Mesenchymal stem cell (in vitro differentiated cells and primary cell): ENCODE data around the gene APOL1.
A peak's percentile ranks its signal among the peaks of the same experiment; 100 is the strongest.

Source experiments
- DNase-seq: peaks from one replicate; pipeline ENCODE4 v3.0.0-alpha.2; 2013
- H2AFZ ChIP-seq: one replicate; pipeline ENCODE4 v1.6.1; 2013; ENCODE audit warnings: low read depth, mild to moderate bottlenecking, control low read depth, inconsistent platforms, low read length, moderate library complexity
- H2AK5ac ChIP-seq: 2 replicates; pipeline ENCODE4 v1.6.1; 2013; ENCODE audit warnings: low read length, moderate library complexity, mild to moderate bottlenecking, inconsistent platforms; ENCODE audit not compliant: severe bottlenecking
- H2BK120ac ChIP-seq: one replicate; pipeline ENCODE4 v1.6.1; 2013; ENCODE audit warnings: low read depth, mild to moderate bottlenecking, inconsistent platforms, low read length, moderate library complexity
- H2BK12ac ChIP-seq, 2 experiments: one replicate each; pipeline ENCODE4 v1.6.1; 2013; ENCODE audit warnings: inconsistent platforms in 2 of 2, low read length in 2 of 2, mild to moderate bottlenecking in 2 of 2, moderate library complexity in 2 of 2, control low read depth in 1 of 2
- H2BK15ac ChIP-seq: one replicate; pipeline ENCODE4 v1.6.1; 2013; ENCODE audit warnings: mild to moderate bottlenecking, low read depth, inconsistent platforms; ENCODE audit not compliant: poor library complexity, severe bottlenecking
- H2BK5ac ChIP-seq: 2 replicates; pipeline ENCODE4 v1.6.1; 2013; ENCODE audit warnings: low read depth, mild to moderate bottlenecking, low read length, control low read depth, inconsistent platforms; ENCODE audit not compliant: poor library complexity, severe bottlenecking
- H3K14ac ChIP-seq, 2 experiments: one replicate each; pipeline ENCODE4 v1.6.1; 2013; ENCODE audit warnings: inconsistent platforms in 2 of 2, low read length in 2 of 2, control low read depth in 1 of 2, mild to moderate bottlenecking in 1 of 2, moderate library complexity in 1 of 2
- H3K18ac ChIP-seq, 2 experiments: one replicate each; pipeline ENCODE4 v1.6.1; 2013; ENCODE audit warnings: inconsistent platforms in 2 of 2, low read length in 2 of 2, control low read depth in 1 of 2, low read depth in 1 of 2, mild to moderate bottlenecking in 1 of 2
- H3K23ac ChIP-seq, 2 experiments: one replicate each; pipeline ENCODE4 v1.6.1; 2013; ENCODE audit warnings: inconsistent platforms in 2 of 2, low read length in 2 of 2, mild to moderate bottlenecking in 2 of 2, moderate library complexity in 2 of 2, control low read depth in 1 of 2
- H3K27ac ChIP-seq: 2 replicates; pipeline ENCODE4 v1.5.1; 2013; ENCODE audit warnings: mild to moderate bottlenecking, moderate library complexity, low read length, control low read depth, inconsistent platforms; ENCODE audit not compliant: poor library complexity, severe bottlenecking
- H3K27me3 ChIP-seq, 2 experiments: 2 replicates each; pipeline versions ENCODE4 v1.6.1 to v1.7.0; 2013; ENCODE audit warnings: low read length in 2 of 2, mild to moderate bottlenecking in 2 of 2, moderate library complexity in 2 of 2, control low read depth in 1 of 2, inconsistent platforms in 1 of 2; ENCODE audit not compliant: control insufficient read depth in 1 of 2, insufficient read depth in 1 of 2
- H3K36me3 ChIP-seq, 2 experiments: 2 replicates each; pipeline versions ENCODE4 v1.6.1 to v1.7.0; 2013; ENCODE audit warnings: low read length in 2 of 2, control low read depth in 1 of 2, inconsistent platforms in 1 of 2, low read depth in 1 of 2, mild to moderate bottlenecking in 1 of 2; ENCODE audit not compliant: insufficient read depth in 2 of 2, control insufficient read depth in 1 of 2
- H3K4ac ChIP-seq, 2 experiments: one replicate each; pipeline ENCODE4 v1.6.1; 2013; ENCODE audit warnings: inconsistent platforms in 2 of 2, low read length in 2 of 2, mild to moderate bottlenecking in 2 of 2, moderate library complexity in 2 of 2, control low read depth in 1 of 2, low read depth in 1 of 2
- H3K4me1 ChIP-seq: 2 replicates; pipeline ENCODE4 v1.6.1; 2013; ENCODE audit warnings: low read depth, low read length, control low read depth; ENCODE audit not compliant: control insufficient read depth, insufficient read depth
- H3K4me2 ChIP-seq: 2 replicates; pipeline ENCODE4 v1.6.1; 2013; ENCODE audit warnings: low read length, mild to moderate bottlenecking, inconsistent platforms; ENCODE audit not compliant: poor library complexity, severe bottlenecking
- H3K4me3 ChIP-seq, 2 experiments: 2 replicates each; pipeline versions ENCODE4 v1.5.1 to v1.7.0; 2013; ENCODE audit warnings: low read length in 2 of 2, mild to moderate bottlenecking in 2 of 2, control low read depth in 1 of 2, low read depth in 1 of 2; ENCODE audit not compliant: insufficient read depth in 1 of 2
- H3K79me1 ChIP-seq: replicated peaks from 2 replicates; pipeline ENCODE4 v1.6.1; 2013; ENCODE audit warnings: mild to moderate bottlenecking, control low read depth, low read length, inconsistent platforms; ENCODE audit not compliant: poor library complexity, severe bottlenecking
- H3K9ac ChIP-seq: 2 replicates; pipeline ENCODE4 v1.7.0; 2013; ENCODE audit warnings: mild to moderate bottlenecking, low read length, moderate library complexity
- H3K9me3 ChIP-seq: 2 replicates; pipeline ENCODE4 v1.7.0; 2013; ENCODE audit warnings: mild to moderate bottlenecking, low read length; ENCODE audit not compliant: control insufficient read depth
- H4K8ac ChIP-seq: one replicate; pipeline ENCODE4 v1.6.1; 2013; ENCODE audit warnings: inconsistent platforms, mild to moderate bottlenecking, low read length, moderate library complexity
- H4K91ac ChIP-seq: one replicate; pipeline ENCODE4 v1.6.1; 2013; ENCODE audit warnings: mild to moderate bottlenecking, low read length, inconsistent platforms
- WGBS: methylation state at CpG from one replicate; pipeline ENCODE4 v1.1.7; 2013; ENCODE audit warnings: mixed read lengths; 5-methylcytosine and 5-hydroxymethylcytosine counted together

Gene APOL1

DNA sequence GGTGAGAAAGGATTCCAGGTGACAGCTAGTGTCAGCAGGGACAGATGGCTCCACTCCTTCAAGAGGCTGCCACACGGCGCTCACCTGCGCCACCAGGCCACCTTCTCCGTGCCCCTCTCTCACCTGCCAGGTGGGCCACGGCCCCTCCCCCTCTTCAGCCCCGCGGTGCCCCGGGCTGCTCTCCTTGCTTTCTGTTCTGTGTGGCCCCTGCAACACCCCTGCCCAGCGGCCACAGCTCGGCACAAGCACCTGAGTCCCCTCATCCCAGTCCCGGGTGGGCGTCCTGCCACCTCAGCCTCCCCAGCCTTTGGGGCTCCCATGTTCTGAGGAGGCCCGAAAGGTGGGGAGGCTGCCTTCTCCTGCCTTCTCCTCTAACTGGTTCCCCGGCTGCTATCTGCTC, 46.4 kb downstream of the APOL1 start:
- H2BK5ac ChIP-seq: no peak overlapping the region
- H3K9me3 ChIP-seq: no peaks in the 10 kb centered on the region
- H4K8ac ChIP-seq: no peak overlapping the region
- H2BK12ac ChIP-seq: no peak overlapping the region
- H2BK15ac ChIP-seq: no peak overlapping the region
- no peak overlapping the region for H2AFZ ChIP-seq
- no peak overlapping the region for H3K9ac ChIP-seq
- DNase-seq: no peak
- H3K27me3 ChIP-seq: no peaks in the 10 kb centered on the region
- H3K36me3 ChIP-seq: peaks cover 94 to 99% of the 10 kb centered on the region in 2 experiments
- no peak overlapping the region for H3K4ac ChIP-seq
- H2BK120ac ChIP-seq: no peak overlapping the region
- H3K79me1 ChIP-seq: peaks cover 14% of the 10 kb centered on the region
- H3K4me1 ChIP-seq: peaks cover 37% of the 10 kb centered on the region
- 91% methylated on average over 14 of the region's 14 CpGs for WGBS
- H3K4me3 ChIP-seq: no peak overlapping the region
- H3K27ac ChIP-seq: peak overlapping the region; percentile 71
- no peak overlapping the region for H4K91ac ChIP-seq
- no peak overlapping the region for H3K18ac ChIP-seq
- no peak overlapping the region for H3K4me2 ChIP-seq
- H3K14ac ChIP-seq: no peak overlapping the region
- no peak overlapping the region for H3K23ac ChIP-seq
- H2AK5ac ChIP-seq: no peak overlapping the region

DNA sequence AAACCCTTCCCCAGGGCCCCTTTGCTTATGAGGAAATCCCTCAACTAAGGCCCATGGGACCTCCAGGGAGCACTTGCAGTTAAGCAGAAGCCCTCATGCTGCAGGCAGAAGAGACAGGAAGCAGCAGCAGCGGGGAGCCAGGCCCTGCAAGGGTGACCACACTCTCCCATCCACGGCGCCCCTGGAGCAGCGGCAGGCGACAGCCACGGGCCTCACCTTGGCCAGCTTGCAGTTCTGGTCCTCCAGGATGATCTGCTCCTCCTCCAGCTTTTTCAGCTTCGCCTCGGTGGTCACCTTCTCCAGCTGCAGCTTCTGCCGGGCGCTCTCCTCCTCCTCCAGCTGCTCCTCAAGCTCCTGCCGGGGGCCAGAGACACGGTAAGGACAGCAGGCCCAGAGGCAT, 47.0 kb downstream of the APOL1 start:
- Histone ChIP-seq H2BK15ac (no peak overlapping the region), H3K27me3 (no peaks in the 10 kb centered on the region), H3K36me3 (peaks cover 94 to 99% of the 10 kb centered on the region in 2 experiments), H3K4me1 (peaks cover 43% of the 10 kb centered on the region), H3K4me2 (no peak overlapping the region), H3K4me3 (no peak overlapping the region), H4K91ac (no peak overlapping the region), H2BK5ac (no peak overlapping the region), H2BK120ac (no peak overlapping the region), H3K4ac (no peak overlapping the region), H2AFZ (no peak overlapping the region), H2BK12ac (peak overlapping the region in 1 of 2 experiments; percentile 6), H3K14ac (no peak overlapping the region), H4K8ac (no peak overlapping the region), H3K79me1 (peaks cover 9% of the 10 kb centered on the region), H2AK5ac (no peak overlapping the region), H3K23ac (no peak overlapping the region), H3K27ac (peak overlapping the region; percentile 71), H3K18ac (no peak overlapping the region), H3K9me3 (no peaks in the 10 kb centered on the region), H3K9ac (no peak overlapping the region)
- WGBS: 92% methylated on average over 12 of the region's 12 CpGs
- no peak for DNase-seq

DNA sequence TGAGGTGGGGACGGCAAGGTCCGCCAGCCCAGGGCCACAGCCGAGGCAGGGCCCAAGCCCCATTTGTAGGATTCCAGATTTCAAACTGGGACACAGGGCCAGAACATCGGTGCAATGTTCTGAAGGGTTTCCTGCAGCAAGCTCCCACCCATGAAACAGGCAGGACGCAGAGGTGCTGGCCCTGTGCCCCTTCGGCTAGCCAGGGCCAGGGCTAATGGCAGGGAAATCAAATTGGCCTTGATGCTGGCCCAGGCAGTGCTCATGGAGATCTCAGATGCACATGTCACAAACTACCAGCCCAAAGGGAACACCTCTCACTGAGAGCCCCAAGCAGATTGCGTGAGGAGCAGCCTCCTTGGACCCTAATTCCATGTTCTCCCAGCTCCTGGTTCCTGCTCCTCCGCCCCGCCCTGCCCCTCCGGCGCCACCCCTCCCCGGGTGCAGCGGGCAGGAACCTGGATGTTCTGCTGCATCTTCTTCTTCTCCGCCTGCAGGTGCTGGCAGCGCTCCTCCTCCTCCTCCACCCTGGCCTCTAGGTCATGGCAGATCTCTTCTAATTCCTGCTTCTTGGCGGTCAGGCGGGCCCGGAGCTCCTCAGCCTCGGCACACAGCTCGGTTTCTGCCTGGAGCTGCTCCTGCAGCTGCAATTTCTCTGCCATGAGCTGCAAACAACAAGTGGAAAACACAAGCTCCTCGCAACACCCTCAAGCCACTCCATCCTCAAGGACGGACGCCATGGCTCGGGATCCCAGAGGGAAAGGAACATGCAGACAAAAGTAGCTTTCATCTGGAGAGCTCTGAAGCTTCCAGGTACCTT, 47.7 kb downstream of the APOL1 start:
- Histone ChIP-seq H3K9ac (no peak overlapping the region), H3K36me3 (peaks cover 94 to 99% of the 10 kb centered on the region in 2 experiments), H4K8ac (no peak overlapping the region), H3K4ac (no peak overlapping the region), H2BK5ac (no peak overlapping the region), H3K79me1 (peaks cover 2% of the 10 kb centered on the region), H3K27ac (peak overlapping the region; percentile 71), H2AFZ (no peak overlapping the region), H3K14ac (peak overlapping the region in 1 of 2 experiments; percentile 63), H4K91ac (no peak overlapping the region), H2AK5ac (no peak overlapping the region), H2BK120ac (no peak overlapping the region), H3K18ac (peak overlapping the region in 1 of 2 experiments; percentile 72), H2BK15ac (no peak overlapping the region), H3K23ac (no peak overlapping the region), H3K4me1 (peaks cover 43% of the 10 kb centered on the region), H3K27me3 (no peaks in the 10 kb centered on the region), H3K4me2 (no peak overlapping the region), H2BK12ac (peak overlapping the region in 1 of 2 experiments; percentile 24), H3K4me3 (no peak overlapping the region), H3K9me3 (no peaks in the 10 kb centered on the region)
- 96% methylated on average over 24 of the region's 24 CpGs for WGBS
- DNase-seq: no peak

DNA sequence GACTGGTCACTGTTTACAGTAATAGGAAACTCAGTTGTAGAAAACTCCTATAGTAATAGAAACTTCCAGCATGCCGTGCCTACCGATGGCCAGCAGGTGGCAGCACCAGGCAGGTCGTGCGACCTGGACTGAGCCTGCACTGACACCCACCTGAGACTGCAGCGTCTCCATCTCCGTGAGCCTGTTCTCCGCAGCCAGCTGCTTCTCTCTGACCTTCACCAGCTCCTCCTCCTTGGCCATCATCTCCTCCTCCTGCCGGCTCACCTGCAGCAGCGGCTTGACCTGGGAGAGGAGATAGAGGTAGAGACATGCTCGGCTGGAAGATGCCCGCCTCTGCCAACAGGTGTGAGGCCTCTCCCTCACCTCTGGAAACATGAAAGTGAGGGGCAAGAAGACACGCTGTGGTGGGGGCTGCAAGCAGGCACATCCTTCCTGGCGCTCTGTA, 48.5 kb downstream of the APOL1 start:
- no peak overlapping the region for H2BK15ac ChIP-seq
- no peak overlapping the region for H3K23ac ChIP-seq
- peak overlapping the region in 1 of 2 experiments; percentile 4 for H3K14ac ChIP-seq
- no peak overlapping the region for H2BK5ac ChIP-seq
- no peaks in the 10 kb centered on the region for H3K9me3 ChIP-seq
- peak overlapping the region in 1 of 2 experiments; percentile 26 for H3K4ac ChIP-seq
- H3K4me2 ChIP-seq: no peak overlapping the region
- H3K27ac ChIP-seq: peak overlapping the region; percentile 52
- no peaks in the 10 kb centered on the region for H3K27me3 ChIP-seq
- H3K9ac ChIP-seq: no peak overlapping the region
- H3K18ac ChIP-seq: peak overlapping the region in 1 of 2 experiments; percentile 88
- DNase-seq: peak; percentile 76
- 32% methylated on average over 8 of the region's 13 CpGs for WGBS
- H2BK12ac ChIP-seq: peak overlapping the region; percentile 2 to 17
- no peak overlapping the region for H3K4me3 ChIP-seq
- H3K79me1 ChIP-seq: peaks cover 1% of the 10 kb centered on the region
- H3K36me3 ChIP-seq: peaks cover 95 to 99% of the 10 kb centered on the region in 2 experiments
- H4K91ac ChIP-seq: no peak overlapping the region
- no peak overlapping the region for H2BK120ac ChIP-seq
- H2AFZ ChIP-seq: no peak overlapping the region
- peak overlapping the region; percentile 68 for H2AK5ac ChIP-seq
- H4K8ac ChIP-seq: peak overlapping the region; percentile 21
- peaks cover 44% of the 10 kb centered on the region for H3K4me1 ChIP-seq
